ENCODE results near the gene NCAPH2. TPM values are rescaled to one million over a fixed set of nuclear protein-coding genes. Genes with fewer than 3 reads are reported as not detected.

Gene NCAPH2
- total and polyA plus RNA-seq, 2 of the 8 experiments (the other 6 are each of a cell fraction or from before 2014, with no cell fraction given), result 62.2 to 81.6 TPM

DNA sequence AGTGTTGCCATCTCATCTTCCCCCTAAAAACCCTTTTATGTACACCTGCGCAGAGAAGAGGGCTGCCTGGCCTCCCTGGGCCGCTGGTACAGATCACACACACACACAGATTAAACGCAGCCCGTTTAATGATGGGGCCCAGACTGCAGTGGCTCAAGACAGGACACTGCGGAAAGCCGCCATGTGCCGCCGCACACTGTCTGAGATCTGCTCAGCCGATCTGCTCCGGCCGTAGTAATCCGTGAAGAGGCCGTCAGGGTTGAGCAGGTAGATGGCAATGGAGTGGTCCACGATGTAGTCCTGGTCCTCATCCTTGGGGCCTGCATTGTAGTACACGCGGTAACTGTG lies 15.4 kb downstream of the NCAPH2 start (continued):
- TF ChIP-seq, protein P1, sequence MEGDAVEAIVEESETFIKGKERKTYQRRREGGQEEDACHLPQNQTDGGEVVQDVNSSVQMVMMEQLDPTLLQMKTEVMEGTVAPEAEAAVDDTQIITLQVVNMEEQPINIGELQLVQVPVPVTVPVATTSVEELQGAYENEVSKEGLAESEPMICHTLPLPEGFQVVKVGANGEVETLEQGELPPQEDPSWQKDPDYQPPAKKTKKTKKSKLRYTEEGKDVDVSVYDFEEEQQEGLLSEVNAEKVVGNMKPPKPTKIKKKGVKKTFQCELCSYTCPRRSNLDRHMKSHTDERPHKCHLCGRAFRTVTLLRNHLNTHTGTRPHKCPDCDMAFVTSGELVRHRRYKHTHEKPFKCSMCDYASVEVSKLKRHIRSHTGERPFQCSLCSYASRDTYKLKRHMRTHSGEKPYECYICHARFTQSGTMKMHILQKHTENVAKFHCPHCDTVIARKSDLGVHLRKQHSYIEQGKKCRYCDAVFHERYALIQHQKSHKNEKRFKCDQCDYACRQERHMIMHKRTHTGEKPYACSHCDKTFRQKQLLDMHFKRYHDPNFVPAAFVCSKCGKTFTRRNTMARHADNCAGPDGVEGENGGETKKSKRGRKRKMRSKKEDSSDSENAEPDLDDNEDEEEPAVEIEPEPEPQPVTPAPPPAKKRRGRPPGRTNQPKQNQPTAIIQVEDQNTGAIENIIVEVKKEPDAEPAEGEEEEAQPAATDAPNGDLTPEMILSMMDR (IDR thresholded peaks at IDR 0.05; ENCODE audit: control extremely low read depth in 1 of 3, insufficient read depth in 1 of 3, low read depth in 1 of 3, low read length in 3 of 3), result no peak
- no peak for TF ChIP-seq CTBP2 (IDR thresholded peaks at IDR 0.05; ENCODE audit: borderline replicate concordance, insufficient read depth, insufficient read length, low read length)
- no peak for TF ChIP-seq RFX5 (IDR thresholded peaks at IDR 0.05; ENCODE audit: borderline replicate concordance, low read depth, low read length)
- TF ChIP-seq EP300 (IDR thresholded peaks at IDR 0.05; ENCODE audit: borderline replicate concordance in 1 of 2, low read depth in 2 of 2, low read length in 2 of 2), result no peak
- no peak for TF ChIP-seq SIN3A (conservative IDR thresholded peaks at IDR 0.05 in 1 of 2, IDR thresholded peaks at IDR 0.05 in 1 of 2; ENCODE audit: low read depth in 1 of 2, low read length in 2 of 2)

Data from H1 (cell line).